HG03097 (cell line): ENCODE measurements around the gene PIAS4.
"Not testable (repeated sequence)": the region's sequence is repeated elsewhere in the genome, so short reads cannot be mapped to it uniquely, and the experiment has no call there.

Experiments
- ATAC-seq: cut with Tn5 transposase; IDR thresholded peaks from one replicate; pipeline ENCODE4 v1.9.1; 2021; ENCODE audit not compliant: unreplicated experiment, low FRiP score

PIAS4 gene

DNA sequence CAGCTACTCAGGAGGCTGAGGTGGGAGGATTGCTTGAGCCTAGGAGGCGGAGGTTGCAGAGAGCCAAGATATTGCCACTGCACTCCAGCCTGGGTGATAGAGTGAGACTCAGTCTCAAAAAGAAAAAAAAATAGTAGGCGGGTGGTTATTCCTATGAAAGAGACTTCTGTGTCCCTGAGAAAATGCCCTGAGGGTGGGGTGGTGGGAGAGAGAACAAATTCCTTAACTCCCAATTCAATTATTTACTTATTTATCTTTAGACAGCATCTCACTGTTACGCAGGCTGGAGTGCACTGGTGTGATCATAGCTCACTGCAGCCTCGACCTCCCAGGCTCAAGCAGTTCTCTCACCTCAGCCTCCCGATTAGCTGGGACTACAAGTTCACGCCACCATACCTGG lies 11.9 kb upstream of the PIAS4 start:
- ATAC-seq, result no peak

DNA sequence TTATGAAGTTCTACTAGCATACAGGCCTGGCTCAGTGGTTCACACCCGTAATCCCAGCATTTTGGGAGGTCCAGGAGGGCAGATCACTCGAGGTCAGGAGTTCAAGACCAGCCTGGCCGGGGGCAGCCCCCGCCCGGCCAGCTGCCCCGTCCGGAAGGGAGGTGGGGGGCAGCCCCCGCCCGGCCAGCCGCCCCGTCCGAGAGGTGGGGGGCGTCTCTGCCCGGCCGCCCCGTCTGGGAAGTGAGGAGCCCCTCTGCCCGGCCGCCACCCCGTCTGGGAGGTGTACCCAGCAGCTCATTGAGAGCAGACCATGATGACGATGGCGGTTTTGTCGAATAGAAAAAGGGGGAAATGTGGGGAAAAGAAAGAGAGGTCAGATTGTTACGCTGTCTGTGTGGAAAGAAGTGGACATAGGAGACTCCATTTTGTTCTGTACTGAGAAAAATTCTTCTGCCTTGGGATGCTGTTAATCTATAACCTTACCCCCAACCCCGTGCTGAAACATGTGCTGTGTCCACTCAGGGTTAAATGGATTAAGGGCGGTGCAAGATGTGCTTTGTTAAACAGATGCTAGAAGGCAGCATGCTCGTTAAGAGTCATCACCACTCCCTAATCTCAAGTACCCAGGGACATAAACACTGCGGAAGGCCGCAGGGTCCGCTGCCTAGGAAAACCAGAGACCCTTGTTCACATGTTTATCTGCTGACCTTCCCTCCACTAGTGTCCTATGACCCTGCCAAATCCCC lies 8.7 kb upstream of the PIAS4 start:
- not testable (repeated sequence) for ATAC-seq

DNA sequence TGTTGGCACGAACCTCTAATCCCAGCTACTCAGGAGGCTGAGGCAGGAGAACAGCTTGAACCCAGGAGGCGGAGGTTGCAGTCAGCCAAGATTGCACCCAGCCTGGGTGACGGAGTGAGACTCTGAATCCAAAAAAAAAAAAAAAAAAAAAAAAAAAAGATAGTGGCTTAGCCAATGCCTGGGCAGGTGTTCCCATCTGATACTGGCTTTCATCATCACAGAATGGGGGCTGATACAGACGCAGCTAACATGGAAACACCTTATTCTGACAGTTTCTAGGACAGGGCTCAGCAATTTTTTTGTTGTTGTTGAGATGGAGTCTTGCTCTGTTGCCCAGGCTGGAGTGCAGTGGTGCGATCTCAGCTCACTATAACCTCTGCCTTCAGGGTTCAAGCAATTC lies 6.7 kb upstream of the PIAS4 start:
- not testable (repeated sequence) for ATAC-seq

DNA sequence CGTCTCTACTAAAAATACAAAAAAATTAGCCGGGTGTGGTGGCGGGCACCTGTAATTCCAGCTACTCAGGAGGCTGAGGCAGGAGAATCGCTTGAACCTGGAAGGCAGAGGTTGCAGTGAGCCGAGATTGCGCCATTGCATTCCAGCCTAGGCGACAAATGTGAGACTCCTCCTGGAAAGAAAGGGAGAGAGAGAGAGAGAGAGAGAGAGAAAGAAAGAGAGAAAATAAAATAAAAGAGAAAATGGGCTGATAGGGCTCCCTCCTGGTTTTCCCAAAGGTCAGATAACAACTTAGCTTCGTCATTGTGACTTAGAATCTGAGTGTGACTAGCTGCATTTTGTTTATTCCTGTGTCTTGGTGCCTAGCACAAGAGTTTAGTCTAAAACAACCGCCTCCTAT lies 2.1 kb upstream of the PIAS4 start:
- not testable (repeated sequence) for ATAC-seq

DNA sequence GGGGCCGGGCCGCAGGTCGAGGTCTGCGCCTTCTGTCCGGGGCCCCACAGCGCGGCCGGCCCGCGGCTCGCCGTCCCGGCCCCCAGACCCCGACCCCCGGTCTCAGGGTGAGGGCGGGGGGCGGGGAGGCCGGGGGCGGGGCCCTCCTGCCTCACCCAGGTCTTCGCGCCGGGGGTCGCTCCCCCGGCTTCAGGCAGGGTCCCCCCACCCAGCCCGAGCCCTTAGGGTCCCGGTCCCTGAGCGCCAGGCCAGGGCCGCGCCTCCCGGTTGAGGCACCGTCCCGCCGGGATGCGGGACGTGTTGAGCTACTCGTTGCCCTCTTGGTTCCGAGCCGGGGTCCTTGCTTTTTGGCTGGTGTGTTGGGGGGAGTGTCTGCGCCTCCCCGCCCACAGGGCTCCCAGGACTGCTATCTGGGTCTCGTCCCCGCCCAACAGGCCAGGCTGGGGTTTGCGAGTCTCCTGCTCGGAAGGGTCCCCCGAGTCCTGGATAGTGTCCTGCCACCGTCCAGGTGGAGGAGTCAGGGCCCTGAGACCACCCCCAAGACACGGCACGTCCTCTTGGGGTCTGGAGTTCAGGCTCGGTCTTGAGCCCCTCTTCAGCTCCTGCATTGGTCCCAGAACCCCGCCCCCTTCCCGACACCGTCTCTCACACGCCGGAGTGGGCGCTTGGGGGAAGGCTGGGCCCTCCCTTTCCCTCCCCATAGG lies 452 bp downstream of the PIAS4 start:
- peak; percentile 4 for ATAC-seq

DNA sequence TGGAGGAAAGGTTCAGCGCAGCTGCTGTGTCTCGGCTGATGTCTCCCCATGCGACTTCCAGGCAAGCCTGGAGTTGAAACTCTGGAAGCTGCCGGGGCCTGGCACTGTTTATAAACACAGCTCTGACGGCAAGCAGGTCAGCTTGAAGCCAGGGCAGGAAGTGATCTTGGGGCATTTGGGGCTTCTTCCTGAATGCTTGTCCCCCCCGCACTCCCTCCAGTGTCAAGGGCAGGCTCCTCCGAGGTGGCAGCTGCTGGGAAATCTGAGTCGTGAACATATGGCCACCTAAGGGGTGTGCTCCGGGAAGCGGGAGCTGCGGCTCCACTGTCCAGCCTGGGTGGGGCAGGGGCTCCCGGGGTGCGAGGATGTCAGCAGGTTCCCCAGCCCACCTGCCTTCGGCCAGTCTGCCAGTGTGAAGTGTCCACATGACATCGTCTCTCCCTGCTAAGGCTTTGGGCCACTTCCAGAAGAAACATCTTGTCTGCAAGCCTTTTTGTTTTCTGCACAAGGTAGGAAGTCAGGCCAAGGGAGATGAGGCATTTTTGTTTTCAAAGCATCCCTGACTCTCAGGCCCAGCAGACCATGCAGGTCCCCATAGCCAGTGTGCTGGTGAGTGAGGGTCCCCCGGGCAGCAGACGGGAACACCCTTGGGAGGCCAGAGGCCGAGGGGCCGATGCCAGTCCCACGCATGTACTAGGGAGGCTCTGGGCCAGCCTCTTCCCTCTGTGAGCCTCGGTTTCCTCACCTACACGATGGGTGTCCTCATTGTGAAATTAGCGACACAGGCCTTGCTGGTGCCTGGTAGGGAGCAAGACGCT lies 2.7 kb downstream of the PIAS4 start:
- no peak for ATAC-seq

DNA sequence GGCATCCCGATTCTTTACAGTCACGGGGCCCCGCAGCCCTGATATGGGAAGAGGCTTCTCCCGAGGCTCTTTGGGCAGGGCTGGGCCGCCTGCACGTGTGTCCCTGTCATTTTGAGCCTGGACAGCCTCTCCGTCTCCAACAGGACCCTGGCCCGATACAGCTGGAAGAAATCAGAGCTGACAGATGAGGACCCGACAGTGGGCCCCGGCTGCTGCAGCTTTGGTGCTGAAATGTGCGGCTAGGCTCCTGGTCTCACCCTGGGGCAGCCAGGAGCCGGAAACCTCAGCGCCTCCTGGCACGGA lies 3.2 kb downstream of the PIAS4 start:
- no peak for ATAC-seq

DNA sequence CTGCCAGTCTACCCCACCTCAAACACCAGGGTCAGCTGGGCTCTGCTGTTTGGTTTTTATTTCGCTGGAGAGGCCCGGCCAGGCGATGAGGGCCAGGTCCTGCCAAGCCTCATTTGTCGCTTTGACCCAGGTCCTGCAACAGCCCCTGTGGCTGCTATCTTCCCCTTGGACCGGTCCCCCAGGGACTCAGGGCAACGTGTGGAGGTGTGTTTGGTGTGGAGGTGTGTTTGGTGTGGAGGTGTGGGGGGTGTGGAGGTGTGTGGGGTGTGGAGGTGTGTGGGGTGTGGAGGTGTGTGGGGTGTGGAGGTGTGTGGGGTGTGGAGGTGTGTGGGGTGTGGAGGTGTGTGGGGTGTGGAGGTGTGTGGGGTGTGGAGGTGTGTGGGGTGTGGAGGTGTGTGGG lies 3.9 kb downstream of the PIAS4 start:
- ATAC-seq, result not testable (repeated sequence)

DNA sequence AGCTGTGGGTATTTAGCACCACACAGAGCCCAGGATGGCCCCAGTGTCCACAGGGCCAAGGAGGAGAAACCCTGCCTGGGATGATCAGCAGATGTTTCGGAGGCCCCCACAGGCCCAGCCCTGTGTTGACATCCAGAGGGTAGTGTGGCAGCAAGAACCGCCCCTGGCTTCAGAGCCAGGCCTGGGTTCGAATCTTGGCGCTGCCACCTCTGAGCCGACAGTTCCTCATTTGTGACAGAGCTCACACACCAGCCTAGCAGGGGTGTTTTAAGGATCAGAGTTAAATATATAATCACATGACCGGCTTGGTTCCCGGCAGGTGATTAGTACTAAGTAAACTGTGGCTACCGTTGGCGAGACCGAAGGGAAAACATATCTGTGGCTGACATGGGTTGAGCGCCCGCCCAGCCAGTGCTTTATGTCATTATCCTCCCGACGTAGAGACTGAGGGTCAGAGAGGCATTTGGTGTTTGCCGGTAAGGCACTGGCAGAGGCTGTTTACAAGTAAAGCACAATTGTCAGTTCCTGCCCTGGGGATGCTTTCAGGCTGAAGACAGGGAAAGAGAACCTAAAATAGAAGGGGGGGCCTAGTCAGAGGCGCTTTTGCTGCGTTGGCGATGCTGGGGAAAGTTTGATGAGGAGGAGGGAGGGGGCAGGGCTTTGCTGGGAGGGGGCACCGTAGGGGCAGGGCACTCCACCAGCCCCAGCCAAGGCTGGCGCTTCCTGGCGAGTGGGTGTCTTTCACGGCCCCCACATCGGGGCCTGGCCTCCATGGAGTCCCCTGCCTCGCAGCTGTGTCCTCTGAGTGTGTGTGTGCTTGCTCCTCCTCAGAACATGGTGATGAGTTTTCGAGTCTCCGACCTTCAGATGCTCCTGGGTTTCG lies 4.8 kb downstream of the PIAS4 start:
- no peak for ATAC-seq

DNA sequence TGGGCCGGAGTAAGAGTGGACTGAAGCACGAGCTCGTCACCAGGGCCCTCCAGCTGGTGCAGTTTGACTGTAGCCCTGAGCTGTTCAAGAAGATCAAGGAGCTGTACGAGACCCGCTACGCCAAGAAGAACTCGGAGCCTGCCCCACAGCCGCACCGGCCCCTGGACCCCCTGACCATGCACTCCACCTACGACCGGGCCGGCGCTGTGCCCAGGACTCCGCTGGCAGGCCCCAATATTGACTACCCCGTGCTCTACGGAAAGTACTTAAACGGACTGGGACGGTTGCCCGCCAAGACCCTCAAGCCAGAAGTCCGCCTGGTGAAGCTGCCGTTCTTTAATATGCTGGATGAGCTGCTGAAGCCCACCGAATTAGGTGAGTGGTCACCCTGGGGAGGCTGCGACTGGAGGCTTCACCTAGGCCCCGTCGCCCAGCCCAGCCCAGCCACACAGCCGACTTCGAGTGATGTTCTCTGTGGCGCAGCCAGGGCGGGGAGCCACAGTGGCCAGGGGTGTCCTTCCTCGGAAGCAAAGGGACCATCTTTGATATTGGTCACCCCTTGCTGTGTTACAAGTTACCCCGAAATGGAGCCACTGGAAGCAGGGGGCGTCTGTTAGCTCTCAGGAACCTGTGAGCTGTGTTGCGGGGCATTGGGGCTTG lies 5.6 kb downstream of the PIAS4 start:
- no peak for ATAC-seq

DNA sequence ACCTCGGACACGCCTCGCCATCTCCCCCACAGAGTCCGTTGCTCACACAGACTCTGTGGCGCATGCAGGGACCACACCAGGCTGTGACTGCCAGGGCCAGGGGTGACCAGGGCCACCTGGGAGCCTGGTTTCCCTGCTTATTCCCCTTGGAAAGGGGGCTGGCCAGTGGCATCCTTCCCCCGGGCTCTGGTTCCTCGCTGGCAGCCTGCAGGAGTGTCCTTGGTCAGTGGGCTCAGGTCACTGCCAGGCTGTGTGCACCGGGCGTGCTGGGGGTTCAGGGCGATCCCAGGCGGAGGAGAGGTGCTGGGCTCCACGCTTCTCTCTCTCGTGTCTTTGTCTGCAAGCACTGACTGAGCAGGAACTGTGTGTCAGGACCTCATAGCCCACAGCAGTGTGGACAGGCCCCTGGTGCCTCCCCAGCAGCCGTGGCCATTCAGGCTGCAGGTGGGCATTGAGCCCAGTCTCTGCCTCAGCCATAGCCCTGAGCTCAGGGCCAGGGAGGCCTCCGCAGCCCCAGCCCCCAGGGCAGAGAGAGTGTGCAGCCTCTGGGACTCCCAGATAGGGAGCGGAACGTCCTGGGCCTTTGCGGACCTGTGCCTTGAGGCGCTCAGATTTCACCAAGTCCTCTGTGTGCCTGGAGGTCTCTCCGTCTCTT lies 6.5 kb downstream of the PIAS4 start:
- no peak for ATAC-seq

DNA sequence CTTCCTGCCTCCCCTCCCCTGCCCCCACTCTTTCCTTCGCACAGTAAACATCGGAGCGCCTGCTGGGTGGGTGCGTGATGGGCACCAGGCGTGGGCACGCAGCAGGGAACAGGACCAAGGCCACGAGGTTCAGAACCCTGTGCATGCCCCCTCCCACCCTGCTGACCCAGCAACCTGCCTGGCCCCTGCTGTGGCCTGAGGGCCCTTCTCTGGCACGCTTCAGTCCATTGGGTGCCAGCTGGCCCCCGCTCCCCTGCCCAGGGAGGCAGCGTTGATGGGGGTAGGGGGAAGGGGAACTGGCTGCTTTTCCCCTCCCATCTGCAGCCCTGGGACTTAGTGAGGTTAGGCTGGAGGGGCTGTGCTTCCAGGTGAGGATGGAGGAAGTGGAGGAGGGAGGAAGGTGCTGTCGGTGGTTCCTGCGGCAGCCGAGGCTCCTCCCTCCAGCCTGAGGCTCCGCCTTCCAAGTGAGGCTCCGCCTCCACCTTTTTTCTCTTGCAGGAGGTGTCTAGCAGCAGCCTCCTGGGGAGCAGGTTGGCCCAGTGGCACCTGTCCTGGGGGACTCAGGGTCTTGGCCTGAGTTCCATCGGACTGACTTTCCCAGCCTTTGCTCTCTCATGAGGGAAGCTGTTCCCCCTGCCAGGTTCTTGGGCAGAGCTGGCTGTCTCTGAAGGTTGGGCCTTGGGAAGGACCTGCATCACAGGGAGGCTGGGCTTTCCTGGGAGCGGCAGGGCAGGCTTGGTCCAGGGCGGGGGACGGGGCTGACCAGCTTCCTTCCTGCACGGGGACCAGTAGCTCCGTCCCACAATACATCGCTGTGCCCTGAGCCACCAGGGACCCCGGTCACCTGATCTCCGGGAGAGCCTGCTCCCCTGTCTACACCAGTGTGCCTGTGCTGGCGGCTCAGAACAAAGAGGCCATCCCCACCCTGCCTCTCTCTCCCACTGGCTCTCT lies 7.3 kb downstream of the PIAS4 start:
- ATAC-seq, result no peak

DNA sequence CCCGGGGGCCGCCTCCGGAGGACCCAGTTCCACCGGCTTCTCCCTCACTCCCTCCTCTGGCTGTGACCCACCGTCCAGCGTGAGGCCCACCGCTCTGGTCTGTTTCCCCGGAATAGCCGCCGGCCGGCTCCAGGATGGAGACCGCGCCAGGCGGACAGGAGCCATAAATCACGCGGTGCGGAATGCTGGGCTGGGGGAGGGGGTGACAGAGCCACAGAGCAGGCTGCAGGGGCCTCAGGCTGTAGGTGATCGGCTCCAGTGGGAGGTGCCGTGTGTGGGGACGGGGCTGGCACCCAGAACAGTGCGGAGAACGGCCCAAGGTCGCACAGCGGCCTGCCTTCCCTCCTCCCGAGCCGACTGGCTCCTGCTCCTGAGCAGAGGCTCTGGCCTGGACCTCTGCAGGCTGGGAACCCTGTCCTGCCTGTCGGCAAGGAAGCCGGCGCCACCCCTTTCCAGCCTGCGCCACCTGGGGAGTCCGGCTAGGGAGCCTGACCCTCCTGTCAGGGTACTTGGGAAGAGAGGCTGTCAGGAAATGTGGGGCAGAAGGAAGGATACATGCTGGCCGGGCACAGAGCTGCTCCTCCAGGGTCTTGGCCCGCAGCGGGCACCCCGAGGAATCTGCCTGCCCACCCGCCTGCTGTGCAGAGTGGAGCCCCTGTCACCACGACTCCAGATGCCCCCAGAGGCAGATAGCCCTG lies 8.3 kb downstream of the PIAS4 start:
- ATAC-seq, result no peak

DNA sequence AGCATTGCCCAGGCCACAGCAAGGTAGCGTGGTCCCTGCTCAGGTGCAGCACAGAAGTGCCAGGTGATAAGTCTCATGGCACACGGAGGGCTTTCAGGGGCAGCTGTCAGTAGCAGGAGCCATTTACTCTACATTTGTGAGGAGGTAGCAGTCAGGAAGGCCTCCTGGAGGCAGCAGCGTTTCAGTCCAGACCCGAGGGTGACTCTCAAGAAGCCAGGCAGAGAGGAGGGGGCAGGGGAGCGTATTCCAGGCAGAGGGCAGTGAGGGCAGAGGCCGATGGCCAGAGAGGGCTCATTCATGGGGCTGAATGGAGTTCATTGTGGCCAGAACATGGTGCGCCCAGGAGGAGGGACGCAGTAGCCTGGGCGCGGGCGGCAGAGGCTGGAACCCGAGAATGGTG lies 8.9 kb downstream of the PIAS4 start:
- no peak for ATAC-seq

DNA sequence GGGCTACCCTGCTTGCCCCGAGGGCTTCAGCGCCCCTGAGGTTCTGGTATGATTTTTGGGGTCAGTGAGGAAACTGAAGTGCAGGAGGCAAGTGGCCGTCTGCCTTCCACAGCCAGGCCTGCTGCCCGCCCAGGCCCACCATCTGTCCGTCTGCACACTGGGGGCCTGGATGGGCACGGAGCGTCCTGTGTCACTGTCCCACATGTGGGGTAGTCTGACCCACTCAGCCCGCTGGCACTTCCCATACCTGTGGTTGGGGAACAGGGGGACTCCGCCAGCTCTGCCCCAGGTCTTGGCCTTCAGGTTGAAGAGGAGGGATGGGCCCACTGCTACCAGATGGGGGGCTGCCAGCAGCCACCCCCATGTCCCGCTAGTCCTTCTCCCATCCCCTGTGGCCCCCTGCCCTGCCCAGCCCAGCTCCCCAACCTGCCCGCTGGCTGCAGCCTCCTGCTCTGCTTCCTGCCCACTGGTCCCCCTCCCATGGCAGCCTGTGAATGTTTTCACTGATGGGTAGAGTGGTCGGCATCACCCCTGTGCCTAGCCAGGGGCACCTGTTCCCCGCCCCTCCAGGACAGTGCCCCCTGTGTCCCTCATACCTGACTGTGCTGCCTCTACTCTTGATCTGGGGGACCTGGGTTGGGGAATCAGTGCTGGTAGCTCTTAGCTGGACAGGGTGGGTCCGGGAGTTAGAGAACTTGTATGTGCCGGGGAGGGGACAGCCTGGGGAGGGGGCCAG lies 9.5 kb downstream of the PIAS4 start:
- no peak for ATAC-seq

DNA sequence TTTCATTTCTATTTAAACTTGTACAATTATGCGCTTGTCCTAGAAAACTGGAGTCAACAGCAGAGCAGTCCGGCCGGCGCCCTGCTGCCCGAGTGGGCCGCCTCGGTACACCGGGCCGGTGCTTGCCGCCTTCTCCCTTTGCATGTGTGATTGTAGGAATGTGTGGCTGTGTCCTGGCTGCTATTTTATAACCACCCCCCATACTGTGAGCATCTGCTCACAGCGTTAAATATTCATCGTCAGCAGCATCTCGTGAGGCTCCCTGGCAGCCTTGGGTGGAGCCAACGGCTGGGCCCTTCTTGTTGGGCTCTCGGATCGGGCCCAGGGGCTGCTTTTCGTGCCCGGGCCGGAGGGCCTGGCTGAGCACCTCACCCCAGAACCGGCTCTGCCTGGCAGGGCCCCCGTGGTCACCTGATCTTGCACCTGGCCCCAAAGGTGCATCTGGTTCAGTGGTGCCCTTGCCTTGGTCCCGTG lies 10.6 kb downstream of the PIAS4 start:
- no peak for ATAC-seq
